ENCODE results near the gene CDC42EP2.

- TF ChIP-seq CTCF (IDR thresholded peaks at IDR 0.05; ENCODE audit: insufficient read depth, low read depth, low read length) (peak; percentile 93), EZH2 (IDR thresholded peaks at IDR 0.05; ENCODE audit: insufficient read depth, low read length) (no peak)
Observed at GRCh38 chr11:65274735-65275682, 39.7 kb upstream of the CDC42EP2 start.

All from astrocyte (in vitro differentiated cells and primary cell).